Erythroblast (primary cell): ENCODE measurements around the gene IFITM5.
"Not testable (repeated sequence)": the region's sequence is repeated elsewhere in the genome, so short reads cannot be mapped to it uniquely, and the experiment has no call there.

Source experiments
- GATA1 ChIP-seq: IDR thresholded peaks from 2 replicates; pipeline ENCODE4 v1.6.1; 2011; ENCODE audit warnings: low read depth, mild to moderate bottlenecking, control low read depth, low read length, moderate library complexity
- POLR2A ChIP-seq: IDR thresholded peaks from 2 replicates; pipeline ENCODE4 v1.6.1; 2011; ENCODE audit warnings: mild to moderate bottlenecking, low read length

GRCh38 chr11:324593-325517, 25.5 kb upstream of the IFITM5 start:
- TF ChIP-seq POLR2A, GATA1: not testable (repeated sequence)
